Measurements from ENCODE around the gene RCOR3.

Gene RCOR3

GRCh38 chr1:211328866-211329475, 69.8 kb downstream of the RCOR3 start:
- peak overlapping the region; percentile 95 for H3K9ac ChIP-seq (ENCODE audit: low read depth, low read length, poor library complexity, severe bottlenecking)
- H3K4me3 ChIP-seq (ENCODE audit: low read length, poor library complexity, severe bottlenecking): peak overlapping the region; percentile 82
- no peak overlapping the region for H2AFZ ChIP-seq (ENCODE audit: low read length)
- peaks cover 57% of the 10 kb centered on the region for H4K20me1 ChIP-seq (ENCODE audit: insufficient read depth, low read length, poor library complexity, severe bottlenecking)
- no peaks in the 10 kb centered on the region for H3K9me2 ChIP-seq (replicated peaks; ENCODE audit: low read depth, low read length)
- no peaks in the 10 kb centered on the region for H3K9me3 ChIP-seq (ENCODE audit: insufficient read depth, low read depth, low read length)
- no peaks in the 10 kb centered on the region for H3K27me3 ChIP-seq (ENCODE audit: insufficient read depth, low read length, poor library complexity, severe bottlenecking)
- H3K36me3 ChIP-seq (ENCODE audit: insufficient read depth, low read length): no peaks in the 10 kb centered on the region
- H3F3A ChIP-seq (ENCODE audit: low read depth): no peaks in the 10 kb centered on the region
- peaks cover 80% of the 10 kb centered on the region for H3K4me1 ChIP-seq (ENCODE audit: insufficient read depth, low read length, poor library complexity, severe bottlenecking)
- peak overlapping the region; percentile 94 for H3K4me2 ChIP-seq (ENCODE audit: low read depth, low read length, poor library complexity, severe bottlenecking)
- TF ChIP-seq CTCF (conservative IDR thresholded peaks at IDR 0.05; ENCODE audit: low read length): no peak
- TF ChIP-seq EZH2phosphoT487 (IDR thresholded peaks at IDR 0.05; ENCODE audit: borderline replicate concordance): no peak
- peaks cover 84% of the 10 kb centered on the region for H3K79me2 ChIP-seq (ENCODE audit: insufficient read depth, low read length)

- no peak for TF ChIP-seq CTCF (conservative IDR thresholded peaks at IDR 0.05; ENCODE audit: low read length)
- TF ChIP-seq EZH2phosphoT487 (IDR thresholded peaks at IDR 0.05; ENCODE audit: borderline replicate concordance): no peak
- Histone ChIP-seq H3K36me3 (ENCODE audit: insufficient read depth, low read length) (no peaks in the 10 kb centered on the region), H3K4me1 (ENCODE audit: insufficient read depth, low read length, poor library complexity, severe bottlenecking) (peaks cover 83% of the 10 kb centered on the region), H3K4me3 (ENCODE audit: low read length, poor library complexity, severe bottlenecking) (peak overlapping the region; percentile 82), H3K79me2 (ENCODE audit: insufficient read depth, low read length) (peaks cover 92% of the 10 kb centered on the region), H3F3A (ENCODE audit: low read depth) (no peaks in the 10 kb centered on the region), H3K9me2 (replicated peaks; ENCODE audit: low read depth, low read length) (no peaks in the 10 kb centered on the region), H3K9me3 (ENCODE audit: insufficient read depth, low read depth, low read length) (no peaks in the 10 kb centered on the region), H3K9ac (ENCODE audit: low read depth, low read length, poor library complexity, severe bottlenecking) (peak overlapping the region; percentile 95), H2AFZ (ENCODE audit: low read length) (no peak overlapping the region), H3K27me3 (ENCODE audit: insufficient read depth, low read length, poor library complexity, severe bottlenecking) (no peaks in the 10 kb centered on the region), H4K20me1 (ENCODE audit: insufficient read depth, low read length, poor library complexity, severe bottlenecking) (peaks cover 58% of the 10 kb centered on the region), H3K4me2 (ENCODE audit: low read depth, low read length, poor library complexity, severe bottlenecking) (peak overlapping the region; percentile 94)
Observed at GRCh38 chr1:211329764-211330201, 70.6 kb downstream of the RCOR3 start.

GRCh38 chr1:211330282-211330936, 71.2 kb downstream of the RCOR3 start:
- Histone ChIP-seq H3K9me2 (replicated peaks; ENCODE audit: low read depth, low read length) (no peaks in the 10 kb centered on the region), H4K20me1 (ENCODE audit: insufficient read depth, low read length, poor library complexity, severe bottlenecking) (peaks cover 60% of the 10 kb centered on the region), H3K79me2 (ENCODE audit: insufficient read depth, low read length) (peaks cover 97% of the 10 kb centered on the region), H2AFZ (ENCODE audit: low read length) (no peak overlapping the region), H3K9ac (ENCODE audit: low read depth, low read length, poor library complexity, severe bottlenecking) (peak overlapping the region; percentile 95), H3K36me3 (ENCODE audit: insufficient read depth, low read length) (no peaks in the 10 kb centered on the region), H3K9me3 (ENCODE audit: insufficient read depth, low read depth, low read length) (no peaks in the 10 kb centered on the region), H3K4me2 (ENCODE audit: low read depth, low read length, poor library complexity, severe bottlenecking) (peak overlapping the region; percentile 94), H3K4me1 (ENCODE audit: insufficient read depth, low read length, poor library complexity, severe bottlenecking) (peaks cover 86% of the 10 kb centered on the region), H3K27me3 (ENCODE audit: insufficient read depth, low read length, poor library complexity, severe bottlenecking) (no peaks in the 10 kb centered on the region), H3F3A (ENCODE audit: low read depth) (0 out of 2 replicates have a peak, but pooled peaks cover 4% of the 10 kb centered on the region), H3K4me3 (ENCODE audit: low read length, poor library complexity, severe bottlenecking) (peak overlapping the region; percentile 82)
- no peak for TF ChIP-seq CTCF (conservative IDR thresholded peaks at IDR 0.05; ENCODE audit: low read length)
- TF ChIP-seq EZH2phosphoT487 (IDR thresholded peaks at IDR 0.05; ENCODE audit: borderline replicate concordance): no peak
